HepG2 (cell line): ENCODE measurements around the gene PSD. TPM values are rescaled to one million over a fixed set of nuclear protein-coding genes. Genes with fewer than 3 reads are reported as not detected.

Experiments used
- ATAC-seq: fragments of 200-7000 bp; cut with Tn5 transposase; 3 replicates; pipeline ENCODE4 v1.9.1; 2020; ENCODE audit warnings: mild to moderate bottlenecking, moderate library complexity
- BruUV-seq: library from RNA; stranded (reverse); fragments of 400-500 nt; replicated peaks from 2 replicates; lab custom pipeline; 2021; lab: Mats Ljungman, UMichigan
- CTCF ChIA-PET: fragments of 300-600 bp; formaldehyde crosslinking; extraction: SDS; loops from one replicate; lab custom pipeline; 2021; ENCODE audit warnings: low total read pairs, inconsistent platforms, low intra/inter-chr PET ratio; lab: Yijun Ruan, JAX
- POLR2A ChIA-PET: fragments of 350-600 bp; sonication (Branson Sonifier 250); formaldehyde crosslinking; loops from one replicate; lab custom pipeline; 2020; ENCODE audit warnings: antibody characterized with exemption, inconsistent platforms; lab: Yijun Ruan, JAX
- DNase-seq: peaks from one replicate; pipeline ENCODE4 v3.0.0-alpha.2; 2015; ENCODE audit warnings: low spot score
- FAIRE-seq: peaks from 3 replicates; lab custom pipeline; 2011; peaks lifted over from hg19 to GRCh38; lab: Jason Lieb, UNC
- H2AFZ ChIP-seq: one replicate; pipeline ENCODE4 v1.6.1; 2011; ENCODE audit warnings: low read length, inconsistent platforms
- H3K27ac ChIP-seq: fragments of 300-600 bp; 3 replicates; pipeline ENCODE4 v1.8.0; 2011; ENCODE audit warnings: mixed run types, mild to moderate bottlenecking, mixed read lengths, low read length, inconsistent platforms; ENCODE audit not compliant: insufficient read depth; ENCODE audit errors: extremely low read length
- H3K27me3 ChIP-seq, 2 experiments: fragments of 200-600 bp in 1 of 2; 2 replicates in 1 of 2; 3 replicates in 1 of 2; pipeline versions ENCODE4 v1.6.0 to v1.8.0; 2011; ENCODE audit warnings: low read length in 2 of 2, mild to moderate bottlenecking in 2 of 2, moderate library complexity in 2 of 2, inconsistent platforms in 1 of 2; ENCODE audit not compliant: insufficient read depth in 2 of 2, control insufficient read depth in 1 of 2
- H3K36me3 ChIP-seq, 2 experiments: fragments of 200-600 bp in 1 of 2; replicated peaks in 1 of 2; 2 replicates in 1 of 2; 3 replicates in 1 of 2; pipeline versions ENCODE4 v1.5.1 to v1.8.0; 2011; ENCODE audit warnings: low read length in 2 of 2, inconsistent platforms in 1 of 2; ENCODE audit not compliant: insufficient read depth in 2 of 2, control insufficient read depth in 1 of 2
- H3K4me1 ChIP-seq: 2 replicates; pipeline ENCODE4 v1.5.1; 2012; ENCODE audit warnings: low read length, inconsistent platforms; ENCODE audit not compliant: insufficient read depth
- H3K4me2 ChIP-seq: 2 replicates; pipeline ENCODE4 v1.6.0; 2011; ENCODE audit warnings: low read depth, low read length, inconsistent platforms
- H3K4me3 ChIP-seq, 3 experiments: fragments of 200-600 bp in 1 of 3; sonication (generic), shearing (Covaris generic) in 1 of 3; replicated peaks in 1 of 3; 2 replicates each; pipeline ENCODE4 v1.5.1; 2011 to 2016; ENCODE audit warnings: low read length in 3 of 3, inconsistent platforms in 2 of 3, low read depth in 2 of 3, mild to moderate bottlenecking in 2 of 3, control low read depth in 1 of 3, mixed read lengths in 1 of 3; ENCODE audit not compliant: insufficient read depth in 1 of 3
- H3K79me2 ChIP-seq: one replicate; pipeline ENCODE4 v1.6.1; 2011; ENCODE audit warnings: low read length, inconsistent platforms; ENCODE audit not compliant: insufficient read depth
- H3K9ac ChIP-seq: 2 replicates; pipeline ENCODE4 v1.6.0; 2011; ENCODE audit warnings: mild to moderate bottlenecking, low read depth, low read length, inconsistent platforms; ENCODE audit not compliant: insufficient read depth
- H3K9me3 ChIP-seq: 2 replicates; pipeline ENCODE4 v1.5.1; 2012; ENCODE audit warnings: mild to moderate bottlenecking, low read length
- H4K20me1 ChIP-seq: 2 replicates; pipeline ENCODE4 v1.6.0; 2011; ENCODE audit warnings: inconsistent platforms, mild to moderate bottlenecking, low read length, moderate library complexity; ENCODE audit not compliant: insufficient read depth
- GATAD2A ChIP-seq: IDR thresholded peaks from 2 replicates; pipeline ENCODE4 v1.6.1; 2016
- MEIS2 ChIP-seq: sonication (generic); formaldehyde crosslinking; IDR thresholded peaks from 2 replicates; pipeline ENCODE4 v1.9.0; 2021; ENCODE audit warnings: mild to moderate bottlenecking, missing genetic modification reagents
- MYNN ChIP-seq: sonication (generic); formaldehyde crosslinking; IDR thresholded peaks from 2 replicates; pipeline ENCODE4 v1.4.0; 2020; ENCODE audit warnings: mild to moderate bottlenecking, low read depth, missing genetic modification reagents
- PCBP2 ChIP-seq: fragments of 200-400 bp; formaldehyde crosslinking; optimal IDR thresholded peaks from 2 replicates; pipeline ENCODE3; 2018; ENCODE audit warnings: low read length, low read depth; ENCODE audit not compliant: poor library complexity, severe bottlenecking
- SIX4 ChIP-seq: sonication (generic); formaldehyde crosslinking; IDR thresholded peaks from 2 replicates; pipeline ENCODE4 v1.4.0; 2020; ENCODE audit warnings: missing genetic modification reagents
- SUZ12 ChIP-seq: fragments of 150-350 bp; IDR thresholded peaks from 2 replicates; pipeline ENCODE4 v1.6.1; 2014; ENCODE audit warnings: low read depth, low read length
- TBX3 ChIP-seq: fragments of 450-650 bp; IDR thresholded peaks from 2 replicates; pipeline ENCODE4 v1.6.1; 2017; ENCODE audit warnings: antibody characterized with exemption, mild to moderate bottlenecking, inconsistent platforms, borderline replicate concordance
- ZNF451 ChIP-seq: sonication (generic); formaldehyde crosslinking; IDR thresholded peaks from 2 replicates; pipeline ENCODE4 v1.5.0; 2020; ENCODE audit warnings: mild to moderate bottlenecking, missing genetic modification reagents
- WGBS: methylation state at CpG from one replicate; pipeline ENCODE4 v1.1.6; 2017; ENCODE audit warnings: low lambda C conversion rate; 5-methylcytosine and 5-hydroxymethylcytosine counted together
- in situ Hi-C: cut with HindIII; loops from 2 replicates; pipeline ENCODE4 v1.10.0; 2017; ENCODE audit warnings: low pct_unique_long_range_greater_than_20kb; ENCODE audit not compliant: extremely low pct_ligation_motif_present
- intact Hi-C: fragments of 100-400 bp; cut with micrococcal nuclease; formaldehyde crosslinking; loops from one replicate; pipeline ENCODE4 v1.10.0; 2022; ENCODE audit not compliant: unreplicated experiment
- polyA plus RNA-seq, 8 experiments: library from polyadenylated mRNA; depleted of rRNA in 3 of 8; stranded (reverse) in 7 of 8; unstranded in 1 of 8; fragments of >200 nt; fragmentation: Illumina TruSeq in 4 of 8; extraction: Trizol in 4 of 8; gene quantifications; 2 replicates each; pipeline versions ENCODE4 v1.2.1 to v1.2.3, GENCODE V29; 2011 to 2016; ENCODE audit warnings: low read depth in 4 of 8, missing spikeins in 1 of 8, mixed read lengths in 1 of 8; ENCODE audit not compliant: insufficient read depth in 1 of 8
- total RNA-seq, 5 experiments: library from RNA; depleted of rRNA; stranded (reverse); fragments of >200 nt; fragmentation: Illumina TruSeq; extraction: Trizol; gene quantifications; 2 replicates each; pipeline ENCODE4 v1.2.3, GENCODE V29; 2016; ENCODE audit warnings: low read depth in 1 of 5
- TF ChIP-seq, protein P1 (sequence below): sonication (generic); formaldehyde crosslinking; IDR thresholded peaks from 2 replicates; pipeline ENCODE4 v1.5.1; 2020; ENCODE audit warnings: missing genetic modification reagents, mild to moderate bottlenecking, borderline replicate concordance
- TF ChIP-seq, protein P2 (sequence below): sonication (generic); formaldehyde crosslinking; IDR thresholded peaks from 2 replicates; pipeline ENCODE4 v1.4.0; 2020; ENCODE audit warnings: missing genetic modification reagents, borderline replicate concordance
- TF ChIP-seq, protein P3 (sequence below): sonication (generic); formaldehyde crosslinking; IDR thresholded peaks from 2 replicates; pipeline ENCODE4 v1.4.0; 2020; ENCODE audit warnings: missing genetic modification reagents
- TF ChIP-seq, protein P4 (sequence below): sonication (generic); formaldehyde crosslinking; IDR thresholded peaks from 2 replicates; pipeline ENCODE4 v1.4.0; 2020; ENCODE audit warnings: missing genetic modification reagents
- TF ChIP-seq, protein P5 (sequence below): sonication (generic); formaldehyde crosslinking; IDR thresholded peaks from 2 replicates; pipeline ENCODE4 v1.4.0; 2020; ENCODE audit warnings: missing genetic modification reagents

The PSD gene
- total and polyA plus RNA-seq, 2 of the 13 experiments (the other 11 are each of a cell fraction or from before 2014, with no cell fraction given), result 0.35 to 0.58 TPM

DNA sequence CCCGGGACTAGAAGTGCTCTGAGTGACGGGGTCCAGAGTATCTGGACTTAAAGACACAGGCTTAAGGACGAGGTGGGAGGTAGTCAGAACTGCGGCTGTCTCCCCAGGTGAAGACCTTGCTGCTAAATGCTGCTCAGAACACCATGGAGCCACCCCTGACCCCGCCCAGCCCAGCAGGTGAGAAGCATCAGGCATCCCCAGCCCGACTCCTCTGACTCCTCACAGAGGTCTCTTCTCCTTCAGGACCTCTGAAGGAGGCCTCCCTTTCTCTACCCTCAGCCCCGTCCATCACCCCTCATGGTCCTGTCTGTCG, 17.3 kb downstream of the PSD start:
- Histone ChIP-seq H3K27me3 (peaks cover 3 to 4% of the 10 kb centered on the region in 2 experiments; a peak in 3 of 5 replicates), H3K4me2 (no peak overlapping the region), H3K27ac (no peak overlapping the region), H3K9me3 (no peaks in the 10 kb centered on the region), H4K20me1 (no peaks in the 10 kb centered on the region), H3K79me2 (peaks cover 1% of the 10 kb centered on the region), H3K4me3 (no peak overlapping the region), H2AFZ (no peak overlapping the region), H3K9ac (no peak overlapping the region), H3K36me3 (peaks cover 0 to 4% of the 10 kb centered on the region in 2 experiments; a peak in 1 of 5 replicates), H3K4me1 (peaks cover 26% of the 10 kb centered on the region)
- intact Hi-C loops, result no loop called here
- ChIA-PET POLR2A (no interaction called here), CTCF (no interaction called here)
- ATAC-seq (no peak), DNase-seq (no peak), FAIRE-seq (no peak)
- no peak for TF ChIP-seq TBX3
- TF ChIP-seq, protein P1, sequence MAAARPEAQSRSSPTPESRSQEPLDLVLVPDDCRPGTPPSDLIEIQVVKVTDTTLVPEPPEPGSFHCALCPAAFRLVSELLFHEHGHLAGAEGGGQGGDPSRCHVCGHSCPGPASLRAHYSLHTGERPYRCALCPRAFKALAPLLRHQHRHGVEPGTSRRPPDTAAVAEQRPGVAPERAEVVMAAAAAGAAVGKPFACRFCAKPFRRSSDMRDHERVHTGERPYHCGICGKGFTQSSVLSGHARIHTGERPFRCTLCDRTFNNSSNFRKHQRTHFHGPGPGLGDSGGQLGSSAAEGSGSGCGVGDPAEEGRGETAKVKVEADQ, result no peak
- TF ChIP-seq SIX4 (CRISPR knock-in tag), result no peak
- TF ChIP-seq PCBP2, result no peak
- no peak for TF ChIP-seq MEIS2 (CRISPR knock-in tag)
- TF ChIP-seq ZNF451 (CRISPR knock-in tag), result no peak
- TF ChIP-seq, protein P2, sequence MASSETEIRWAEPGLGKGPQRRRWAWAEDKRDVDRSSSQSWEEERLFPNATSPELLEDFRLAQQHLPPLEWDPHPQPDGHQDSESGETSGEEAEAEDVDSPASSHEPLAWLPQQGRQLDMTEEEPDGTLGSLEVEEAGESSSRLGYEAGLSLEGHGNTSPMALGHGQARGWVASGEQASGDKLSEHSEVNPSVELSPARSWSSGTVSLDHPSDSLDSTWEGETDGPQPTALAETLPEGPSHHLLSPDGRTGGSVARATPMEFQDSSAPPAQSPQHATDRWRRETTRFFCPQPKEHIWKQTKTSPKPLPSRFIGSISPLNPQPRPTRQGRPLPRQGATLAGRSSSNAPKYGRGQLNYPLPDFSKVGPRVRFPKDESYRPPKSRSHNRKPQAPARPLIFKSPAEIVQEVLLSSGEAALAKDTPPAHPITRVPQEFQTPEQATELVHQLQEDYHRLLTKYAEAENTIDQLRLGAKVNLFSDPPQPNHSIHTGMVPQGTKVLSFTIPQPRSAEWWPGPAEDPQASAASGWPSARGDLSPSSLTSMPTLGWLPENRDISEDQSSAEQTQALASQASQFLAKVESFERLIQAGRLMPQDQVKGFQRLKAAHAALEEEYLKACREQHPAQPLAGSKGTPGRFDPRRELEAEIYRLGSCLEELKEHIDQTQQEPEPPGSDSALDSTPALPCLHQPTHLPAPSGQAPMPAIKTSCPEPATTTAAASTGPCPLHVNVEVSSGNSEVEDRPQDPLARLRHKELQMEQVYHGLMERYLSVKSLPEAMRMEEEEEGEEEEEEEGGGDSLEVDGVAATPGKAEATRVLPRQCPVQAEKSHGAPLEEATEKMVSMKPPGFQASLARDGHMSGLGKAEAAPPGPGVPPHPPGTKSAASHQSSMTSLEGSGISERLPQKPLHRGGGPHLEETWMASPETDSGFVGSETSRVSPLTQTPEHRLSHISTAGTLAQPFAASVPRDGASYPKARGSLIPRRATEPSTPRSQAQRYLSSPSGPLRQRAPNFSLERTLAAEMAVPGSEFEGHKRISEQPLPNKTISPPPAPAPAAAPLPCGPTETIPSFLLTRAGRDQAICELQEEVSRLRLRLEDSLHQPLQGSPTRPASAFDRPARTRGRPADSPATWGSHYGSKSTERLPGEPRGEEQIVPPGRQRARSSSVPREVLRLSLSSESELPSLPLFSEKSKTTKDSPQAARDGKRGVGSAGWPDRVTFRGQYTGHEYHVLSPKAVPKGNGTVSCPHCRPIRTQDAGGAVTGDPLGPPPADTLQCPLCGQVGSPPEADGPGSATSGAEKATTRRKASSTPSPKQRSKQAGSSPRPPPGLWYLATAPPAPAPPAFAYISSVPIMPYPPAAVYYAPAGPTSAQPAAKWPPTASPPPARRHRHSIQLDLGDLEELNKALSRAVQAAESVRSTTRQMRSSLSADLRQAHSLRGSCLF (CRISPR knock-in tag), result no peak
- no peak for TF ChIP-seq SUZ12
- TF ChIP-seq, protein P3, sequence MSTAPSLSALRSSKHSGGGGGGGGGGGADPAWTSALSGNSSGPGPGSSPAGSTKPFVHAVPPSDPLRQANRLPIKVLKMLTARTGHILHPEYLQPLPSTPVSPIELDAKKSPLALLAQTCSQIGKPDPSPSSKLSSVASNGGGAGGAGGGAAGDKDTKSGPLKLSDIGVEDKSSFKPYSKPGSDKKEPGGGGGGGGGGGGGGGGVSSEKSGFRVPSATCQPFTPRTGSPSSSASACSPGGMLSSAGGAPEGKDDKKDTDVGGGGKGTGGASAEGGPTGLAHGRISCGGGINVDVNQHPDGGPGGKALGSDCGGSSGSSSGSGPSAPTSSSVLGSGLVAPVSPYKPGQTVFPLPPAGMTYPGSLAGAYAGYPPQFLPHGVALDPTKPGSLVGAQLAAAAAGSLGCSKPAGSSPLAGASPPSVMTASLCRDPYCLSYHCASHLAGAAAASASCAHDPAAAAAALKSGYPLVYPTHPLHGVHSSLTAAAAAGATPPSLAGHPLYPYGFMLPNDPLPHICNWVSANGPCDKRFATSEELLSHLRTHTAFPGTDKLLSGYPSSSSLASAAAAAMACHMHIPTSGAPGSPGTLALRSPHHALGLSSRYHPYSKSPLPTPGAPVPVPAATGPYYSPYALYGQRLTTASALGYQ (CRISPR knock-in tag), result no peak
- TF ChIP-seq, protein P4, sequence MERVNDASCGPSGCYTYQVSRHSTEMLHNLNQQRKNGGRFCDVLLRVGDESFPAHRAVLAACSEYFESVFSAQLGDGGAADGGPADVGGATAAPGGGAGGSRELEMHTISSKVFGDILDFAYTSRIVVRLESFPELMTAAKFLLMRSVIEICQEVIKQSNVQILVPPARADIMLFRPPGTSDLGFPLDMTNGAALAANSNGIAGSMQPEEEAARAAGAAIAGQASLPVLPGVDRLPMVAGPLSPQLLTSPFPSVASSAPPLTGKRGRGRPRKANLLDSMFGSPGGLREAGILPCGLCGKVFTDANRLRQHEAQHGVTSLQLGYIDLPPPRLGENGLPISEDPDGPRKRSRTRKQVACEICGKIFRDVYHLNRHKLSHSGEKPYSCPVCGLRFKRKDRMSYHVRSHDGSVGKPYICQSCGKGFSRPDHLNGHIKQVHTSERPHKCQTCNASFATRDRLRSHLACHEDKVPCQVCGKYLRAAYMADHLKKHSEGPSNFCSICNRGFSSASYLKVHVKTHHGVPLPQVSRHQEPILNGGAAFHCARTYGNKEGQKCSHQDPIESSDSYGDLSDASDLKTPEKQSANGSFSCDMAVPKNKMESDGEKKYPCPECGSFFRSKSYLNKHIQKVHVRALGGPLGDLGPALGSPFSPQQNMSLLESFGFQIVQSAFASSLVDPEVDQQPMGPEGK (CRISPR knock-in tag), result no peak
- TF ChIP-seq, protein P5, sequence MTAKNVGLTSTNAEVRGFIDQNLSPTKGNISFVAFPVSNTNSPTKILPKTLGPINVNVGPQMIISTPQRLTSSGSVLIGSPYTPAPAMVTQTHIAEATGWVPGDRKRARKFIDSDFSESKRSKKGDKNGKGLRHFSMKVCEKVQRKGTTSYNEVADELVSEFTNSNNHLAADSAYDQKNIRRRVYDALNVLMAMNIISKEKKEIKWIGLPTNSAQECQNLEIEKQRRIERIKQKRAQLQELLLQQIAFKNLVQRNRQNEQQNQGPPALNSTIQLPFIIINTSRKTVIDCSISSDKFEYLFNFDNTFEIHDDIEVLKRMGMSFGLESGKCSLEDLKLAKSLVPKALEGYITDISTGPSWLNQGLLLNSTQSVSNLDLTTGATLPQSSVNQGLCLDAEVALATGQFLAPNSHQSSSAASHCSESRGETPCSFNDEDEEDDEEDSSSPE (CRISPR knock-in tag), result no peak
- no peak for TF ChIP-seq MYNN (CRISPR knock-in tag)
- TF ChIP-seq GATAD2A (CRISPR knock-in tag), result no peak
- in situ Hi-C loops, result loop anchor here (10.0 kb wide), 1 partner anchor 74 kb away; no protein-coding TSS in a partner anchor
- 94% methylated on average over 6 of the region's 8 CpGs for WGBS
- no TSS peak for BruUV-seq
